NB4 (cell line): ENCODE data around the gene MMP24.

Experiments
- CTCF ChIP-seq: IDR thresholded peaks from one replicate; pipeline ENCODE4 v1.5.1; 2012; ENCODE audit warnings: low read depth, low read length
- MAX ChIP-seq: IDR thresholded peaks from 2 replicates; pipeline ENCODE4 v1.6.1; 2011; ENCODE audit warnings: low read depth, low read length
- MYC ChIP-seq: IDR thresholded peaks from 2 replicates; pipeline ENCODE4 v1.6.1; 2011; ENCODE audit warnings: low read depth, low read length
- POLR2A ChIP-seq: IDR thresholded peaks from 2 replicates; pipeline ENCODE4 v1.6.1; 2011; ENCODE audit warnings: mild to moderate bottlenecking; ENCODE audit not compliant: insufficient read length; ENCODE audit errors: extremely low read depth

- TF ChIP-seq POLR2A = no peak
- TF ChIP-seq CTCF = no peak
- TF ChIP-seq MYC = no peak
- TF ChIP-seq MAX = no peak
These were observed 37.2 kb downstream of the MMP24 start for GRCh38 chr20:35263532-35264341.
